ENCODE results near the gene CCDC178.

Gene CCDC178

GRCh38 chr18:32909798-32910561 is 530.5 kb downstream of the CCDC178 start:
- Mint-ChIP-seq H3K36me3 (peaks cover 9 to 14% of the 10 kb centered on the region in 2 donors), H3K27ac (peak overlapping the region; percentile 57), H3K4me1 (peaks cover 40 to 54% of the 10 kb centered on the region in 2 donors), H3K9me3 (peaks cover 9 to 13% of the 10 kb centered on the region in 2 donors), H3K27me3 (no peaks in the 10 kb centered on the region), H3K4me3 (no peak overlapping the region)
- ATAC-seq (replicated peaks): peak; percentile 83 to 87
- DNase-seq: no peak

GRCh38 chr18:32908424-32908805 is 532.1 kb downstream of the CCDC178 start:
- no peaks in the 10 kb centered on the region for H3K27me3 Mint-ChIP-seq
- peaks cover 35 to 59% of the 10 kb centered on the region in 2 donors for H3K4me1 Mint-ChIP-seq
- no peak for DNase-seq
- no peak for ATAC-seq (replicated peaks)
- no peak overlapping the region for H3K4me3 Mint-ChIP-seq
- H3K36me3 Mint-ChIP-seq: peaks cover 9 to 13% of the 10 kb centered on the region in 2 donors
- H3K27ac Mint-ChIP-seq: no peak overlapping the region
- peaks cover 9 to 13% of the 10 kb centered on the region in 2 donors for H3K9me3 Mint-ChIP-seq

- peaks cover 9 to 13% of the 10 kb centered on the region in 2 donors for H3K9me3 Mint-ChIP-seq
- H3K4me3 Mint-ChIP-seq: no peak overlapping the region
- H3K4me1 Mint-ChIP-seq: peaks cover 34 to 61% of the 10 kb centered on the region in 2 donors
- no peak for ATAC-seq (replicated peaks)
- H3K36me3 Mint-ChIP-seq: peaks cover 9 to 10% of the 10 kb centered on the region in 2 donors
- H3K27ac Mint-ChIP-seq: no peak overlapping the region
- no peak for DNase-seq
- no peaks in the 10 kb centered on the region for H3K27me3 Mint-ChIP-seq
These were observed 532.7 kb downstream of the CCDC178 start for GRCh38 chr18:32907648-32908423.

GRCh38 chr18:32907311-32907585 is 533.3 kb downstream of the CCDC178 start:
- Mint-ChIP-seq H3K9me3 (peaks cover 9 to 13% of the 10 kb centered on the region in 2 donors), H3K4me3 (no peak overlapping the region)
- DNase-seq: no peak

GRCh38 chr18:32906506-32907310 is 533.8 kb downstream of the CCDC178 start:
- H3K36me3 Mint-ChIP-seq: peaks cover 9 to 10% of the 10 kb centered on the region in 2 donors
- H3K27me3 Mint-ChIP-seq: no peaks in the 10 kb centered on the region
- peaks cover 9 to 13% of the 10 kb centered on the region in 2 donors for H3K9me3 Mint-ChIP-seq
- H3K4me1 Mint-ChIP-seq: peaks cover 40 to 66% of the 10 kb centered on the region in 2 donors
- ATAC-seq (replicated peaks) (peak in 1 of 2 donors; percentile 18), DNase-seq (no peak)
- peak overlapping the region; percentile 68 for H3K27ac Mint-ChIP-seq
- H3K4me3 Mint-ChIP-seq: peak overlapping the region in 1 of 2 donors; percentile 35

More at GRCh38 chr18:32907311-32907585, 533.3 kb downstream of the CCDC178 start:
- Mint-ChIP-seq H3K36me3 (peaks cover 9 to 10% of the 10 kb centered on the region in 2 donors), H3K27ac (peak overlapping the region; percentile 68), H3K27me3 (no peaks in the 10 kb centered on the region), H3K4me1 (peaks cover 39 to 64% of the 10 kb centered on the region in 2 donors)
- ATAC-seq (replicated peaks): no peak

GRCh38 chr18:32905651-32906050 is 534.9 kb downstream of the CCDC178 start:
- H3K27ac Mint-ChIP-seq: peak overlapping the region; percentile 14
- H3K9me3 Mint-ChIP-seq: peaks cover 9 to 13% of the 10 kb centered on the region in 2 donors
- ATAC-seq (replicated peaks): no peak
- H3K4me1 Mint-ChIP-seq: peaks cover 43 to 67% of the 10 kb centered on the region in 2 donors
- DNase-seq: no peak
- no peak overlapping the region for H3K4me3 Mint-ChIP-seq
- H3K36me3 Mint-ChIP-seq: peaks cover 9 to 10% of the 10 kb centered on the region in 2 donors
- H3K27me3 Mint-ChIP-seq: no peaks in the 10 kb centered on the region

- peaks cover 39 to 68% of the 10 kb centered on the region in 2 donors for H3K4me1 Mint-ChIP-seq
- peaks cover 12 to 14% of the 10 kb centered on the region in 2 donors for H3K36me3 Mint-ChIP-seq
- peaks cover 13 to 17% of the 10 kb centered on the region in 2 donors for H3K9me3 Mint-ChIP-seq
- peak overlapping the region; percentile 70 for H3K27ac Mint-ChIP-seq
- ATAC-seq (replicated peaks) (peak; percentile 91 to 94), DNase-seq (no peak)
- H3K27me3 Mint-ChIP-seq: no peaks in the 10 kb centered on the region
- peak overlapping the region; percentile 19 to 39 for H3K4me3 Mint-ChIP-seq
These were observed 537.8 kb downstream of the CCDC178 start for GRCh38 chr18:32902568-32903330.

GRCh38 chr18:32899819-32900218 is 540.7 kb downstream of the CCDC178 start:
- H3K4me3 Mint-ChIP-seq: no peak overlapping the region
- peaks cover 13 to 18% of the 10 kb centered on the region in 2 donors for H3K9me3 Mint-ChIP-seq
- H3K27me3 Mint-ChIP-seq: no peaks in the 10 kb centered on the region
- no peak for DNase-seq
- ATAC-seq (replicated peaks): no peak
- peaks cover 30 to 66% of the 10 kb centered on the region in 2 donors for H3K4me1 Mint-ChIP-seq
- H3K27ac Mint-ChIP-seq: no peak overlapping the region
- H3K36me3 Mint-ChIP-seq: peaks cover 16 to 18% of the 10 kb centered on the region in 2 donors

GRCh38 chr18:32896776-32897547 is 543.6 kb downstream of the CCDC178 start:
- no peak for DNase-seq
- Mint-ChIP-seq H3K9me3 (peaks cover 13 to 18% of the 10 kb centered on the region in 2 donors), H3K36me3 (peaks cover 16 to 18% of the 10 kb centered on the region in 2 donors), H3K4me1 (peaks cover 22 to 50% of the 10 kb centered on the region in 2 donors), H3K27ac (peak overlapping the region; percentile 71), H3K27me3 (no peaks in the 10 kb centered on the region), H3K4me3 (peak overlapping the region in 1 of 2 donors; percentile 26)
- ATAC-seq (replicated peaks): no peak

- H3K36me3 Mint-ChIP-seq: peaks cover 16 to 18% of the 10 kb centered on the region in 2 donors
- peaks cover 24 to 55% of the 10 kb centered on the region in 2 donors for H3K4me1 Mint-ChIP-seq
- no peak for ATAC-seq (replicated peaks)
- no peak overlapping the region for H3K4me3 Mint-ChIP-seq
- peaks cover 13 to 18% of the 10 kb centered on the region in 2 donors for H3K9me3 Mint-ChIP-seq
- DNase-seq: no peak
- no peak overlapping the region for H3K27ac Mint-ChIP-seq
- H3K27me3 Mint-ChIP-seq: no peaks in the 10 kb centered on the region
These were observed 546.6 kb downstream of the CCDC178 start for GRCh38 chr18:32893915-32894314.

- Mint-ChIP-seq H3K4me1 (peaks cover 27 to 54% of the 10 kb centered on the region in 2 donors), H3K36me3 (peaks cover 4 to 5% of the 10 kb centered on the region in 2 donors), H3K27me3 (no peaks in the 10 kb centered on the region), H3K9me3 (peaks cover 4 to 5% of the 10 kb centered on the region in 2 donors), H3K4me3 (no peak overlapping the region), H3K27ac (no peak overlapping the region)
- ATAC-seq (replicated peaks) (peak; percentile 78 to 81), DNase-seq (no peak)
These were observed 548.7 kb downstream of the CCDC178 start for GRCh38 chr18:32891797-32892196.

- peaks cover 0 to under 1% of the 10 kb centered on the region in 2 donors for H3K9me3 Mint-ChIP-seq
- H3K4me1 Mint-ChIP-seq: peaks cover 23 to 55% of the 10 kb centered on the region in 2 donors
- H3K27me3 Mint-ChIP-seq: no peaks in the 10 kb centered on the region
- no peak overlapping the region for H3K4me3 Mint-ChIP-seq
- ATAC-seq (replicated peaks) (peak; percentile 72 to 81), DNase-seq (no peak)
- no peak overlapping the region for H3K27ac Mint-ChIP-seq
- peaks cover 0 to under 1% of the 10 kb centered on the region in 2 donors for H3K36me3 Mint-ChIP-seq
These were observed 549.4 kb downstream of the CCDC178 start for GRCh38 chr18:32891130-32891529.

All from stimulated activated naive B cell treated with anti-CD40 and anti-IgM and Interleukin-4, amounts not matched to agents 10 μg/mL and 1 μg/mL and 100 μg/mL, for 72 hours (primary cell).